ENCODE results near the gene F13A1. TPM values are rescaled to one million over a fixed set of nuclear protein-coding genes. Genes with fewer than 3 reads are reported as not detected.
"Not testable (repeated sequence)": the region's sequence is repeated elsewhere in the genome, so short reads cannot be mapped to it uniquely, and the experiment has no call there.

Gene F13A1
- total and polyA plus RNA-seq, 2 of the 13 experiments (the other 11 are each of a cell fraction or from before 2014, with no cell fraction given) = not detected

DNA sequence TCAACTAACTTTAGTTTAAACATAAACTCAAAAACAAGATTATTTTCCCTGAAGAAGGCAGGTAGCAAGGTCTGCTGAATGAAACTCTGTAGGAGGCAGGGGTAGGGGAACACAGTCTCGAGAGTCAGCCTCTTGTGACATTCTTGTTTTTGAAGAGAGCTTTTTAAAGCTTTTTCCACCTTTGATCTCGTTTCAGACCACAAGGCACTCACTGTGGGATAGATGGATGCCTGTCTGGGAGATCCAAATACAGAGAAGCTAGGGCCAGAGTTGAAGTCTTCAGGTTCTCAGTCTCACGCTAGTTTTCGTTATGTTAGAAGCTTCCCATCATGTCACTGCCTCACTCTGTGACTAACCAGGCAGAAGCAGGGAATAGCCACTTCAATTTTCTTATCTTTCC is 14.9 kb downstream of the F13A1 start (continued):
- TF ChIP-seq NFIB (CRISPR knock-in tag; IDR thresholded peaks at IDR 0.05; ENCODE audit: borderline replicate concordance) (no peak), ADNP (CRISPR knock-in tag; IDR thresholded peaks at IDR 0.05) (no peak), CEBPB (IDR thresholded peaks at IDR 0.05; ENCODE audit: borderline replicate concordance, low read depth, low read length) (no peak), CHD4 (IDR thresholded peaks at IDR 0.05; ENCODE audit: borderline replicate concordance, low read length) (no peak), RFX3 (CRISPR knock-in tag; IDR thresholded peaks at IDR 0.05) (no peak)
- TF ChIP-seq, protein P1, sequence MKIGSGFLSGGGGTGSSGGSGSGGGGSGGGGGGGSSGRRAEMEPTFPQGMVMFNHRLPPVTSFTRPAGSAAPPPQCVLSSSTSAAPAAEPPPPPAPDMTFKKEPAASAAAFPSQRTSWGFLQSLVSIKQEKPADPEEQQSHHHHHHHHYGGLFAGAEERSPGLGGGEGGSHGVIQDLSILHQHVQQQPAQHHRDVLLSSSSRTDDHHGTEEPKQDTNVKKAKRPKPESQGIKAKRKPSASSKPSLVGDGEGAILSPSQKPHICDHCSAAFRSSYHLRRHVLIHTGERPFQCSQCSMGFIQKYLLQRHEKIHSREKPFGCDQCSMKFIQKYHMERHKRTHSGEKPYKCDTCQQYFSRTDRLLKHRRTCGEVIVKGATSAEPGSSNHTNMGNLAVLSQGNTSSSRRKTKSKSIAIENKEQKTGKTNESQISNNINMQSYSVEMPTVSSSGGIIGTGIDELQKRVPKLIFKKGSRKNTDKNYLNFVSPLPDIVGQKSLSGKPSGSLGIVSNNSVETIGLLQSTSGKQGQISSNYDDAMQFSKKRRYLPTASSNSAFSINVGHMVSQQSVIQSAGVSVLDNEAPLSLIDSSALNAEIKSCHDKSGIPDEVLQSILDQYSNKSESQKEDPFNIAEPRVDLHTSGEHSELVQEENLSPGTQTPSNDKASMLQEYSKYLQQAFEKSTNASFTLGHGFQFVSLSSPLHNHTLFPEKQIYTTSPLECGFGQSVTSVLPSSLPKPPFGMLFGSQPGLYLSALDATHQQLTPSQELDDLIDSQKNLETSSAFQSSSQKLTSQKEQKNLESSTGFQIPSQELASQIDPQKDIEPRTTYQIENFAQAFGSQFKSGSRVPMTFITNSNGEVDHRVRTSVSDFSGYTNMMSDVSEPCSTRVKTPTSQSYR (CRISPR knock-in tag; IDR thresholded peaks at IDR 0.05; ENCODE audit: borderline replicate concordance) = no peak

DNA sequence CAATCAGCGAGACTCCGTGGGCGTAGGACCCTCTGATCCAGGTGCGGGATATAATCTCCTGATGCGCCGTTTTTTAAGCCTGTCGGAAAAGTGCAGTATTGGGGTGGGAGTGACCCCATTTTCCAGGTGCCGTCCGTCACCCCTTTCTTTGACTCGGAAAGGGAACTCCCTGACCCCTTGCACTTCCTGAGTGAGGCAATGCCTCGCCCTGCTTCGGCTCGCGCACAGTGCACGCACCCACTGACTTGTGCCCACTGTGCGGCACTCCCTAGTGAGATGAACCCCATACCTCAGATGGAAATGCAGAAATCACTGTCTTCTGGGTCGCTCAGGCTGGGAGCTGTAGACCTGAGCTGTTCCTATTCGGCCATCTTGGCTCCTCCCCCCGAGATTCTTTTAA is 20.1 kb downstream of the F13A1 start:
- POLR2A ChIA-PET = not testable (repeated sequence)

More for the DNA sequence above, 20.1 kb downstream of the F13A1 start:
- FAIRE-seq; BruUV-seq (replicated peaks); H3K9me3 ChIP-seq (ENCODE audit: low read length); H3K9ac ChIP-seq (ENCODE audit: insufficient read depth, low read depth, low read length); H3K27me3 ChIP-seq (ENCODE audit: control insufficient read depth in 1 of 2, insufficient read depth in 2 of 2, low read length in 2 of 2); H4K20me1 ChIP-seq (ENCODE audit: insufficient read depth, low read length); H3K4me3 ChIP-seq (replicated peaks in 1 of 3; ENCODE audit: insufficient read depth in 1 of 3, low read depth in 2 of 3, low read length in 3 of 3); H2AFZ ChIP-seq (ENCODE audit: low read length); intact Hi-C loops (cut with micrococcal nuclease; ENCODE audit: unreplicated experiment); CTCF ChIA-PET (ENCODE audit: low intra/inter-chr PET ratio, low total read pairs); H3K79me2 ChIP-seq (ENCODE audit: insufficient read depth, low read length); H3K4me2 ChIP-seq (ENCODE audit: low read depth, low read length); H3K27ac ChIP-seq (ENCODE audit: extremely low read length, insufficient read depth, low read length); DNase-seq (ENCODE audit: low spot score); ATAC-seq; H3K36me3 ChIP-seq (replicated peaks in 1 of 2; ENCODE audit: control insufficient read depth in 1 of 2, insufficient read depth in 2 of 2, low read length in 2 of 2); in situ Hi-C loops (cut with HindIII; ENCODE audit: extremely low pct_ligation_motif_present, low pct_unique_long_range_greater_than_20kb); H3K4me1 ChIP-seq (ENCODE audit: insufficient read depth, low read length): not testable (repeated sequence)
- WGBS (ENCODE audit: low lambda C conversion rate) = 58% methylated on average over 19 of the region's 19 CpGs

Data from HepG2 (cell line).